Activated CD8-positive, alpha-beta memory T cell treated with anti-CD3 and anti-CD28 coated beads, Interleukin-2, amount 50 U/mL, for 4 hours (primary cell): ENCODE data around the gene FUT7.

ENCODE experiments used
- DNase-seq: peaks from one replicate; pipeline ENCODE4 v3.0.0-alpha.2; 2020

The FUT7 gene

DNA sequence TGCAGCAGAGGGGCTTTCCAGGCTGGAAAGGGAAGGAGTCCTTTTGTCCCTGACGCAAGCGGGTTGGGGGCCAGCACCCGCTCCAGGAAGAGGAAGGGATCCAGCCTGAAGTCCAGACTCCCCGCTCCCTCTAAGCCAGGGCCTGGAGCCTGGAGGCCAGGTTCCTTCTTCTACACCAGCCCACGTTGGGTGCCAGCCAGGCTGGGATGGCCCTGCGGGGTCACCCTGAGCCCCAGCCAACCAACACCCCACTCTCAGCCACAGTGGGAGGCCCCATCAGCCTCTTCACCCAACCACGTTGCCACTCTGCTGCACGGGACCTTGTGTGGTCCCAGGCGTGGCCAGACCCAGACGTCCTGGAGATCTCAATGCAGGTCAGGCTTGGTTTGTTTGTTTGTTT is 970 bp upstream of the FUT7 start:
- DNase-seq: no peak

GRCh38 chr9:137030538-137031527 is 1.1 kb downstream of the FUT7 start:
- peak; percentile 35 for DNase-seq

- no peak for DNase-seq
Observed at GRCh38 chr9:137030006-137030405, 1.9 kb downstream of the FUT7 start.

DNA sequence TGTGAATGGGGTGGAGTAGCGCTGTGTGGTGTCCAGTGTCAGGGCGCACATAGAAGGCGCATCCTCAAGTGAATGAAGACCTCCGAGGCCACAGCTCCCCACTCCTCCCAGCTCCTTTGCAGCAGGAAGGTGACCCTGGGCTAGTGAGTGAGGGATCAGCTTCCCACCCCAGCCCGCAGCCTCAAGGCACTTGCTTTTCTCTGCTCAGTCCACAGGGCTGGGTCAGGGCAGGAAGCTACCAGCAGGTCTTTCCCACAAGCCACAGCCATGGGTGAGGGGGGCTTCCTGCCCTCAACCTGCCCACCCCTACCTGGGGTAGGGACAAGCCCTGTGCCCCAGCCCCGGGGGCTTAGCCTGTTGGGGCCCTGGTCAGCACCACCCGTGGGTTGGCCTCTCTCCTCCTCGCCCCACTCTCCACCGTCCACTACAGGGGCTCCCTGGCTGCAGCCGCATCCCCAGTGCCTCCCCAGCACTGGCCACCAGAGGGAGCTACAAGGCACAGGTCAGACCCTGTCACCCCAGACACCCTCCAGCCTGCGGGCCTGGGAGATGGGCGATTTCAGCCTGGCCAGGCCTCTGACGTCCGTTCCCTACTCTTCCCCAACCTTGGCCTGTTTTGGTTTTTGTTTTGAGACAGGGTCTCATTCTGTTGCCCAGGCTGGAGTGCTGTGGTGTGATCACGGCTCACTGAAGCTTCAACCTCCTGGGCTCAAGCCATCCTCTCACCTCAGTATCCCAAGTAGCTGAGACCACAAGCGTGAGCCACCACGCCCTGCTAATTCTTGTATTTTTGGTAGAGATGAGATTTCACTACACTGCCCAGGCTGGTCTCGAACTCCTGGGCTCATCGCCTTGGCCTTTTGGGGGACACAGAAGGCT is 2.6 kb downstream of the FUT7 start:
- DNase-seq: peak; percentile 74

DNA sequence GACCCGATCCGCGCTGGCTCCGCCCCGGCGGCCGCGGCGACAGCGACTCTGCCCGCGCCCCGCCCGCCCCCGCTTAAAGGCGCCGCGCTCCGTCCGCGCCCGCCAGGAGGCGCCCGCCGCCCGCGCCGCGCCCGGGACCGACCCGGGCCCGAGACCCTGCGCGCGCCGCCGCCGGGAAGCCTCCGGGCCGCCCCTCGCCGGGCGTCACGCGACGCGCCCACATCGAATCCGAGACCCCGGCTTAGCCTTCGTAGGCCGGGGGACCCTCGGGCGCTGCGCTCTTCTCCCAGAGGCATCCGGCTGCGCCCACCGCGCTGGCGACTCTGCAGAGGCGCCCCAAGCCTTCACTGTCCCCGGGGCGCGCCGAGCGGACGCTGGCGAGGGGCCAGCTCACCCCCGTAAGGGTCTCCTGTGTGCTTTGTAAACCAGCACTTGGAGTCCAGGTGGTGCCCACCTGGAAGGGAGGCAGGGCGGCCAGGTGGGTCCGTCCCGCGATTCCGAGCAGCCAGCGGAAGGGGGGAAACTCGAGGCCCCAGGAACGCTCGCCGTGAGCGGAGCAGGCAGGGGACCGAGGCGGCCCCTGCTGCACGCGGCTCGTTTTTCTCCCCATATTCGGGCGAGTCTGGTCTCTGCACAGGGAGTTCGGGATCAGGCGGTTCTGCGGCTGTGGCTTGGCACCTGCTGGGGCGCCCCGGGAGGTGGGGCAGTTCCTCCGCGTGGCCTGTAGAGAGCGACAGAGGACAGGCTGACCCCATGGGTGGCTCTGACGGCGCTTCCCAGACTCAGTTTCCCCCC is 3.4 kb downstream of the FUT7 start:
- DNase-seq: peak; percentile 67

DNA sequence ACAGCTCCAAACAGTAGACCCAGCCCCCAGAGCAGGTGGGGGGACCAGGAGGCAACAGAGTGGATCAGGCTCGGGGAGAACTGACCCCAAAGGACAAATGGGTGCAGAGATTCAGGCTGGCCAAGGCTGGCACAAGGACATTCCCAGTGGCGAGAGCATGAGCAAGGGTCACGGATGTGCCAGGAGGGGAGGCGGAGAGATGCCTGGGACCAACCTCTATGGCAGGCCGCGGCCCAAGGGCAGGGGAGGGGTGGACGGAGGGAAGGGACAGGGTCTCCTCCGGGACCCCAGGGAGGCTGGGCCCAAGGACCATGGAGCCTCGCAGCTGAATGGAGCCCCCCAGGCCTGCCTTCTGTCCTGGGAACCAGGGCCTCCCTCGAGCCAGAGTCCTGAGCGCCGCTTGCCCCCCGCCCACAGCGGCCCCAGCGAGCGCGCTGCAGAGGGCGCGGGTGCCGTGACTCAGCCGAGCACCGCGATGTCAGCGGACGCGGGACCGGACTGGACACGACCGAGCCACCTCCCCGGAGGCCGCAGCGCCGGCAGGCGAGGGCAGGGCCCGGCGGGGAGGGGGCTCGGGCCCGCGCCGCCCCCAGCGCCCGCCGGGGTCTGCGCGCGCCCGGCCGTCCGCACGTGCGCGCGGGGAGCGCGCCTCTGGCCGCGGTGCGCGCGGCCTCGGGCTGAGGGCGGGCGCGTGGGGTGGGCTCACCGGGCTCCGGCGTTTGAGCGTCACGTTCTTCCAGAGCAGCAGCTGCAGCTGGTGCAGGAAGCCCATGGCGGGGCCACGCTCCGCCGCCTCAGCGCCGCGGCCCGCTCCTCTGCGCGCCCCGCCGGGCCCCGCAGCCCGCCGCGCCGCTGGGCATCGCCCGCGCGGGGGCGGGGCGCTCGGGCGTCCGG is 4.3 kb downstream of the FUT7 start, which contains the start of gene ABCA2:
Gene ABCA2, minus strand, starts transcription at position 869 of the 894 bp plus-strand sequence. Its CDS starts 97 bp downstream, at position 772.
- no peak for DNase-seq

GRCh38 chr9:137026828-137027227 is 5.1 kb downstream of the FUT7 start:
- DNase-seq: no peak

- no peak for DNase-seq
Observed at GRCh38 chr9:137026384-137026783, 5.5 kb downstream of the FUT7 start.

DNA sequence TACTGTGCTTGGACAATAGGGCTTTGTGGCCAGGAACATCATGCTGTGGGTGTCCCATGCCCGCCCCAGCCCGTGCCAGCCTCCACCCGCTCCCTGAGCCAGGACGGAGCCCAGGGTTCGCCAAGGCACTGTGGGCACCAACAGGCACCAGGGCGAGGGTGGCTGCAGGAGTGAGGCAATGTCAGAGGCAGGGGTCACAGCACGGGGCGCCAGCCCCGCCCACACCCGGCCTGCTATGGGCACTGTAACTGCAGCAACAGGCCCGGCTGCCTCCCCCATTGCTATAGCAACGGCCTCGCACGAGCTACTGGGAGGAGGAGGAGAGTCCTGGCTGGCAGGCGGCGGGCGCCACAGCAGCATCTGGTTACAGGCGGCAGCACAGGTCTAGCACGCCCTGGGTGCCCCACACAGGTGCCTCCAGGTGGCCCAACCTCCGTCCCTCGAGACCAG is 6.3 kb downstream of the FUT7 start:
- DNase-seq: no peak

- DNase-seq: no peak
Observed at GRCh38 chr9:137023583-137023991, 8.3 kb downstream of the FUT7 start.

- no peak for DNase-seq
Observed at GRCh38 chr9:137023157-137023556, 8.7 kb downstream of the FUT7 start.

GRCh38 chr9:137022662-137023008 is 9.3 kb downstream of the FUT7 start:
- DNase-seq: no peak

DNA sequence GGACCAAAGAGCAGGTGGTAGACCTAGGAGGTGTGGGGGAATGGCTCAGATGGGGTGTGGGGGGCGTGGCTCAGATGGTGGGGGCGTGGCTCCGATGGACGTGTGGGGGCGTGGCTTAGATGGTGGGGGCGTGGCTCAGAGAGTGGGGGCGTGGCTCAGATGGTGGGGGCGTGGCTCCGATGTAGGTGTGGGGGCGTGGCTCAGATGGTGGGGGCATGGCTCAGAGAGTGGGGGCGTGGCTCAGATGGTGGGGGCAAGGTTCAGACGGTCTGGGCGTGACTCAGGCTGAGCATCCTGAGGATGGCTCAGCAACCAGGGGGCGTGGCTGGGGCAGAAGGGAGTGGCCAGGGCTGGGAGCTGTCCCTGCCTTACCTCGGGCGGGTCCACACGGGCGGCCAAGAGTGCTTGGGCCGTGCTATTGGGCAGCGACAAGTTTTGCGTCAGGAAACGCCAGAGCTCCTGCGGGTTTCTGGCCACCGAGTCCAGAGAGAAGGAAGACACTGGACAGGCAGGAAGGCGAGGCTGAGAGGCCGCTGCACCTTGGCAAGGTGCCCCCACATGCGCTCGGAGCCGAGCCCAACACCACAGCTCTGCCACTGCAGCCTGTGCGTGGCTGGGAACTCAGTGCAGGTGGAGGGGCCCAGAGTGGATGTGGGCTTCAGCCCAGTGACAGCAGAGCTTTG is 9.8 kb downstream of the FUT7 start:
- peak; percentile 70 for DNase-seq

DNA sequence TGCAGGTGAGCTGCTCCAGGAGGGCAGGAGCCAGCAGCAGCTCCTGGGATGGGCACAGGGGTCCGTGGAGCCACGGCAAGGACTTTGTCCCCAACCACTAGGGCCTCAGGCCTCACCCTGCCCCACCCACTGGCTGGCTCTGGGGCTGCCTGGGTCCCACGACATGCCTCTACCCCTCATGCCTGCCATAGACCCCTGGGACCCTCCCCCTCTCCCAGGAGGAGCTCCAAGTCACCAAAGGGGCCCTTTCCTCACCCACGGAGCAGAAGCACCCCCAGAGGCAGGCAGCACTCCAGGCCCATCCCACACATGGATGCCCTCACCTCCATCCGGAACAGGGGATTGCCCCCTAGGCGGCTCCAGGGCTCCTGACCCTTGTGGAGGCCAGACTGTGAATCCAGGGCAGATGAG is 10.3 kb downstream of the FUT7 start:
- DNase-seq: no peak

- no peak for DNase-seq
Observed at GRCh38 chr9:137020771-137021567, 10.9 kb downstream of the FUT7 start.

DNA sequence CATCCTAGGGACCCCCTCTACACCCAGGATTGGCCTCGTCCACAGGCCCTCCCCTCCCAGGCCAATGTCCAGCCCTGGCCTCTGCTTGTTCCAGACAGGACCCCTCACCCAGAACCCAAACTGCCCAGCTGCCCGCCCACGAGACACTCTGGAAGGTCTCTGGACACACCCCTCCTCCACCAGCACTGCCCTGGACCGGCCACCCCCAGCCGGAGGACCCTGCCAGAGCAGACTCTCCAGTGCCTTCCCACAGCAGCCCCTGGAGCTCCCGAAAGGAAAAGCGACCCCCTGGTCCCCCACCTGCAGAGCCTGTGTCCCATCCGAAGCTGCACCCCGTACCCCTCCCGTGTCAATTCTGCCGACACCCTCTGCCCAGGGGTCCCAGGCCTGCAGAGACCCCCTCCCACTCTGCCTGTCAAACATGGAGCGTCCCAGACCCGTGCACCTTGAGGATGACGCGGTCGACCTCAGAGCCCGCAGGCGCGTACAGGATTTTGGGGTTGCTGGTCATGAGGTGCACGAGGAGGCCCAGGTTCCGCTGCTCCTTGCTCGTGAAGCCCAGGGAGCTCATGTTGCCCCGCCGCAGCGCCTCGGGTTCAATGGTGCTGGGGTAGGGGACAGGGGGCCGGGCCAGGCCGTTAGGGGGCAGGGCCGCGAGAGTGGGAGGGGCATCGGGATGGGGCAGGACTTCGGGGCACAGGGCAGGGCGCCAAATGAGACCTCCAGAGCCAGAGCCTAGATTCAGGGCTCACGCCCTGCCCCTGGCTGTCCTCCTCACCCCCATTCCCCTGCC is 11.8 kb downstream of the FUT7 start:
- DNase-seq: no peak

DNA sequence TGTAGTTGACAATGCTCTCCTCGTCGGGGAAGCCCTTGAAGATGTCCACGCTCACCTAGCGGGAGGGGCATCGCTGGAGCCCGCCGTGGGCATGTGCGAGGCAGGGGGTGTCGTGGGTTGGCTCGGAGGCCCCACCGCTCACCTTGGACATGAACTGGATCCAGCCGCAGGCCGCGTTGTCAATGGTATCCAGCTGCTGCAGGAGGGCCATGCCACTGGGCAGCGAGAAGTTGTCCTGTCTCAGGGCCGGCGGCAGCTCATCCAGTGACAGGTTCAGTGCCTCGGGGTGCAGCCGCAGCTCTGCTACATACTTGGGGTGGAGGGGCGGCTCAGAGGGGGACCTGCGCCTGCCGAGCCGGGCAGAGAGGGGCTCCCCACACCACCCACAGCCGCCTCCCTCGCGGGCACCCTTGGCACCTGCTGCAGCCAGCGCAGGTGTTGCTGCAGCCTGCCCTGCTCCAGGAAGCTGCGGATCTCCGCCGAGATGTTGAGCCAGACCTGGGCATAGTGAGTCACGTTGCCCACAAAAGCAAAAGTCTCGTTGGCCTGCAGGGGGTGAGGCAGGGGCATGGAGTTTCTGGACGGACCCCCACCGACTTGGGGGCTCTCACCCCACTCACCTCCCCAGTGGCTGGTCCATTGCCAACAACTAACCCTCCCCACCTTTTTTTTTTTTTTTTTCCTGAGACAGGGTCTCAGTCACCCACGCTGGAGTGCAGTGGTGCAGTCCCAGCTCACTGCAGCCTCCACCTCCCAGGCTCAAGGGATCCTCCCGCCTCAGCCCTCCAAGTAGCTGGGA is 12.9 kb downstream of the FUT7 start:
- no peak for DNase-seq

DNA sequence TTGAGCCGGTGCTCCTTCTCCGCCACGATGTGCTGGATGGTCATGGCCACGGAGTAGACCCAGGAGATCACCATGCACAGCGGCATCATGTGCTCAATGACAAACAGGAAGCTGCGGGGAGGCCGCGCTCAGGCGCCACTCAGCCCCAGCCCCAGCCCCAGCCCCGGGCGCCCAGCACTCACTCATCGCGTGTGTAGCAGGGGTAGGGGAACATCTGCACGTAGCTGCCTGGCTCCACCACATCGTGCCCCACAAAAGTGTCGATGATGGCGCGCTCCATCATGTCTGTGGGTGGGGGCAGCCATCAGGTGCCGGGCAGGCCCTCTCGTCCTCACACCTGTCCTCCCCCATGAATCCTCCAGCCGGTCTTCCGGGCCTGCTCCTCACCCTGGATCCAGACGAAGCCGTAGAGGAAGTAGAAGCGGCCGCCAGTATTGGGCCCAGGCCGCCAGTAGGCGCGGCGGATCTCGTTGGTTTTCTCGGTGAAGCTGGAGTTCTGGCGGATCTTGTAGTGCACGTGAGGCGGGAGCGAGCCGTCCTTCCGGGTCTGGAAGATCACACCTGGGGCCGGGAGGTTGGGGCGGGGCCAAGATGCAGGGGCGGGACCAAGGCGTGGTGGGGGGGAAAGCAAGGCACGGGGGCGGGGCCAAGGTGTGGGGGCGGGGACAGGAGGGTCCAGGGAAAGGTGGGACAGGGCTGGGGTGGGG is 13.9 kb downstream of the FUT7 start:
- DNase-seq: no peak
